ENCODE measurements around the gene RPS25. TPM values are rescaled to one million over a fixed set of nuclear protein-coding genes. Genes with fewer than 3 reads are reported as not detected.

RPS25 gene
- total and polyA plus RNA-seq, 9 of the 15 experiments (the other 6 are each of a cell fraction or from before 2014, with no cell fraction given) = 1,553 to 5,486 (median 2,471) TPM

DNA sequence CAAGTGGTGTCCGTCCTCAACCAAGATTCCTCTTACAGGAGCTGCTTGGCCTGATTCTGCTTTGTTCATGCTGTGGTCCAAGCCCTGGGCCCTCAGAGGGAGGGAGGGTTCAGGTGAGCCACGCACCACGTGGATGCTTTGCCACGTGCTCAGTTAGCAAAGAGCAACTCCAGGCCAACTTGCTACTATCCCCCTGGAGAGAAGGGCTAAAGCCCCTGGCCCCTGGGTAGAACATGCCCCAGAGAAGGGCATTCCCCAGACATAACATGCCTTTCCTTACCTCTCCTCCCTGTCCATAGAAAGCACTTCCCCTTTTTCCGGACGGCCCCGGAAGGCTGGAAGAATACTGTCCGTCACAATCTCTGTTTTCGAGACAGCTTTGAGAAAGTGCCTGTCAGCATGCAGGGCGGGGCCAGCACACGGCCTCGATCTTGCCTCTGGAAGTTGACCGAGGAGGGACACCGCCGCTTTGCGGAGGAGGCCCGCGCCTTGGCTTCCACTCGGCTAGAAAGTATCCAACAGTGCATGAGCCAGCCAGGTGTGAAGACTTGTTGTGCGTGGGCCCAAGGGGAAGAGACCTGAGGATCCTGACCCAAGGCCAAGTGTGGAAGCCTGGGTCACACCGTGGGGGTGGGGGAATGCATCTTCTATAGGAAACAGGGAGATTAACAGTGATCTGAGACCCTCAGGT is 37.8 kb downstream of the RPS25 start (continued):
- TF ChIP-seq RBM25 (IDR thresholded peaks at IDR 0.05; ENCODE audit: low read depth, low read length, severe bottlenecking) (no peak), ZNF785 (CRISPR knock-in tag; IDR thresholded peaks at IDR 0.05) (no peak), WHSC1 (IDR thresholded peaks at IDR 0.05; ENCODE audit: low read length) (peak; percentile 30), TEAD2 (tag; IDR thresholded peaks at IDR 0.05) (0 out of 2 replicates have a peak, but pooled peaks have one; percentile 34), BRF1 (IDR thresholded peaks at IDR 0.05; ENCODE audit: borderline replicate concordance, extremely low read depth, insufficient read length) (no peak), MXD1 (CRISPR knock-in tag; IDR thresholded peaks at IDR 0.05; ENCODE audit: borderline replicate concordance, poor library complexity, severe bottlenecking) (peak; percentile 13), CBX8 (IDR thresholded peaks at IDR 0.05; ENCODE audit: borderline replicate concordance, extremely low read depth, low read depth, low read length, poor library complexity, severe bottlenecking) (no peak), ARHGAP35 (IDR thresholded peaks at IDR 0.05; ENCODE audit: partially characterized antibody) (no peak), BHLHE40 (IDR thresholded peaks at IDR 0.05; ENCODE audit: low read length) (peak; percentile 56), ZBTB17 (CRISPR knock-in tag; IDR thresholded peaks at IDR 0.05) (peak; percentile 61; the same call in 1 of the 2 replicates), MEF2D (tag; conservative IDR thresholded peaks at IDR 0.05; ENCODE audit: low read depth) (0 out of 2 replicates have a peak, but pooled peaks have one; percentile 29), ZFP30 (CRISPR knock-in tag; IDR thresholded peaks at IDR 0.05; ENCODE audit: borderline replicate concordance) (no peak), CBX3 (IDR thresholded peaks at IDR 0.05; ENCODE audit: borderline replicate concordance in 1 of 2, low read length in 2 of 2) (peak in 1 of 2 experiments; percentile 67; a peak in 1 of 3 replicates), KLF1 (tag; IDR thresholded peaks at IDR 0.05) (no peak), FOXO4 (CRISPR knock-in tag; IDR thresholded peaks at IDR 0.05) (0 out of 2 replicates have a peak, but pooled peaks have one; percentile 11), MCM7 (IDR thresholded peaks at IDR 0.05) (no peak)
- TF ChIP-seq, protein P1, sequence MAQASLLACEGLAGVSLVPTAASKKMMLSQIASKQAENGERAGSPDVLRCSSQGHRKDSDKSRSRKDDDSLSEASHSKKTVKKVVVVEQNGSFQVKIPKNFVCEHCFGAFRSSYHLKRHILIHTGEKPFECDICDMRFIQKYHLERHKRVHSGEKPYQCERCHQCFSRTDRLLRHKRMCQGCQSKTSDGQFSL (CRISPR knock-in tag; IDR thresholded peaks at IDR 0.05) = no peak
- TF ChIP-seq, protein P1 (tag; IDR thresholded peaks at IDR 0.05) = no peak
- TF ChIP-seq, protein P2, sequence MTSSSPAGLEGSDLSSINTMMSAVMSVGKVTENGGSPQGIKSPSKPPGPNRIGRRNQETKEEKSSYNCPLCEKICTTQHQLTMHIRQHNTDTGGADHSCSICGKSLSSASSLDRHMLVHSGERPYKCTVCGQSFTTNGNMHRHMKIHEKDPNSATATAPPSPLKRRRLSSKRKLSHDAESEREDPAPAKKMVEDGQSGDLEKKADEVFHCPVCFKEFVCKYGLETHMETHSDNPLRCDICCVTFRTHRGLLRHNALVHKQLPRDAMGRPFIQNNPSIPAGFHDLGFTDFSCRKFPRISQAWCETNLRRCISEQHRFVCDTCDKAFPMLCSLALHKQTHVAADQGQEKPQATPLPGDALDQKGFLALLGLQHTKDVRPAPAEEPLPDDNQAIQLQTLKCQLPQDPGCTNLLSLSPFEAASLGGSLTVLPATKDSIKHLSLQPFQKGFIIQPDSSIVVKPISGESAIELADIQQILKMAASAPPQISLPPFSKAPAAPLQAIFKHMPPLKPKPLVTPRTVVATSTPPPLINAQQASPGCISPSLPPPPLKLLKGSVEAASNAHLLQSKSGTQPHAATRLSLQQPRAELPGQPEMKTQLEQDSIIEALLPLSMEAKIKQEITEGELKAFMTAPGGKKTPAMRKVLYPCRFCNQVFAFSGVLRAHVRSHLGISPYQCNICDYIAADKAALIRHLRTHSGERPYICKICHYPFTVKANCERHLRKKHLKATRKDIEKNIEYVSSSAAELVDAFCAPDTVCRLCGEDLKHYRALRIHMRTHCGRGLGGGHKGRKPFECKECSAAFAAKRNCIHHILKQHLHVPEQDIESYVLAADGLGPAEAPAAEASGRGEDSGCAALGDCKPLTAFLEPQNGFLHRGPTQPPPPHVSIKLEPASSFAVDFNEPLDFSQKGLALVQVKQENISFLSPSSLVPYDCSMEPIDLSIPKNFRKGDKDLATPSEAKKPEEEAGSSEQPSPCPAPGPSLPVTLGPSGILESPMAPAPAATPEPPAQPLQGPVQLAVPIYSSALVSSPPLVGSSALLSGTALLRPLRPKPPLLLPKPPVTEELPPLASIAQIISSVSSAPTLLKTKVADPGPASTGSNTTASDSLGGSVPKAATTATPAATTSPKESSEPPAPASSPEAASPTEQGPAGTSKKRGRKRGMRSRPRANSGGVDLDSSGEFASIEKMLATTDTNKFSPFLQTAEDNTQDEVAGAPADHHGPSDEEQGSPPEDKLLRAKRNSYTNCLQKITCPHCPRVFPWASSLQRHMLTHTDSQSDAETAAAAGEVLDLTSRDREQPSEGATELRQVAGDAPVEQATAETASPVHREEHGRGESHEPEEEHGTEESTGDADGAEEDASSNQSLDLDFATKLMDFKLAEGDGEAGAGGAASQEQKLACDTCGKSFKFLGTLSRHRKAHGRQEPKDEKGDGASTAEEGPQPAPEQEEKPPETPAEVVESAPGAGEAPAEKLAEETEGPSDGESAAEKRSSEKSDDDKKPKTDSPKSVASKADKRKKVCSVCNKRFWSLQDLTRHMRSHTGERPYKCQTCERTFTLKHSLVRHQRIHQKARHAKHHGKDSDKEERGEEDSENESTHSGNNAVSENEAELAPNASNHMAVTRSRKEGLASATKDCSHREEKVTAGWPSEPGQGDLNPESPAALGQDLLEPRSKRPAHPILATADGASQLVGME (CRISPR knock-in tag; IDR thresholded peaks at IDR 0.05) = no peak

Data from K562 (cell line).